IPS DF 4.7 (cell line): ENCODE measurements around the gene RHBG.

Experiments
- DNase-seq: peaks from one replicate; pipeline ENCODE4 v3.0.0-alpha.2; 2013; ENCODE audit warnings: low spot score; ENCODE audit errors: extremely low read depth

RHBG gene

DNA sequence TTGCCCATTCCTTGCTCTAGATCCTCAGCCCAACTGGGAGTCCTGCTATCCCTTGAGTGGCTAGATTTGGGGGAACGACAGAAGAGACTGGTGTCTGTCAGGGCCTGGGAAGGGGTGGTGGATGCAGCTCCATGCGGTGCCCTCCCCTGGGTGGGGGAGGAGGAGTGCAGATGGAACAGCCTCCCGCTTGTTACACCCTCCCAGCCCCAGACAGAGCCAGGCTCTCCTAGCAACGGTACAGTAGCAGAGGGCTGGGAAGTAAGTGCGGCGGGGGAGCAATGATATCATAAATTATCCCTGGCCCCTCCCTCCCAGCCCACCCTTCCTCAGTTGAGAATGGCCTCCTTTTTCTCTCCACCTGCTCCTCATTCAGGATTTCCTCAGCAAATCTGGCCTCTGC lies 37.2 kb downstream of the RHBG start:
- no peak for DNase-seq

DNA sequence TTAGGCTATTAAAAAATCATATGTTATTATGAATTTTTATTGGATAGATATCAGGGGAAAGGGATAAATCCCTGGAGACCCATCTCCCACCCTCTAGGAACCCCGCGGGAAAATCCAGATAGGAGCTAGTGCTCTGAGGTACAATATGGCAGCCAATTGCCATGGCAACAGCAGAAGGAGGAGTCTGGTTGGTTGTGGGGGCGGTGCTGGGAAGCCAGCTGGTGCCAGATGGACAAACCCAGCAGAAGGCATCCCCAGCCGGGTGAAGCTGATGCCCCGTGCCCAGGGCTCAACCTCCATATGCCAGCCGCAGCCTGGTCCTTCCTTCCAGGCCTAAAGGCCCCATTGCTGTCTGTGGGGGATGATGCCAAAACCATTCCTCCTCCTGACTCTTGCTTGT lies 38.3 kb downstream of the RHBG start:
- no peak for DNase-seq

DNA sequence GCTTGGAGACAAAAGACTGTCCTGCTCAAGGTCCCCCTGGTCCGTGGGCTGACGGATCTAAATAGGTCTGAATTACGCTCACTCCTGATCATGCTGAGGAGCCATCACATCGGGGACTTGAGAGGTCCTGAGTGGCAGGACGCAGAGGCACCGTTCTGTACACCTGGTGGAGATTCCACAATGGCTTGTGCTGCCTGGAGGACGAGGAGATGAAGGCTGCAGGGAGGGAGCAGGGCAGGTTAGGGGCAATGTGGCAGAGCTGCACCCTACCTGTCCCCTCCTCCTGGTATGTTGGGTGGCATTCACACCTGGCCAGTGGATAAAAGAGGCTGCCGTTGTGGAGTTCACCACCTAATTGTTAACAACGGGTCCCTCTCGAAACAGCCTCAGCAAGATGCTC lies 38.7 kb downstream of the RHBG start:
- no peak for DNase-seq

DNA sequence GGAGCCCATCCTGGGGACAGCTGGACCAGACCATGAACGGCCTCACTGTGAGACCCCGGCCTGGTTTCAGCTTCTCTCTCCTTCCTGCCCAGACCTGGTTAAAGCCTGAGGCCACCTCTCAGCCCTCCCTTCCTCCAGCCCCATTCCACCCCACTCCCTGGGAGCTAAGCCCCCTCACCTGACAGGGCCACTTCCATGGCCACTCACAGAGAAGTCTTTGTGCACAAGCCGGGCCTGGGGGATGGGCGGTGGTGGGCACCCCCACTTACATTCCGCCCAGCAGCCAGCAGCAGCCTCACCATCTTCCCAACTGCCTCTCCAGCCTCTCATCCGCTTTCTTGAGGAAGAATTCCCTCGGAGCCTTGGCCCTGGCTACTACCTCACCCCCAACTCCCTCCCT lies 40.4 kb downstream of the RHBG start:
- no peak for DNase-seq

DNA sequence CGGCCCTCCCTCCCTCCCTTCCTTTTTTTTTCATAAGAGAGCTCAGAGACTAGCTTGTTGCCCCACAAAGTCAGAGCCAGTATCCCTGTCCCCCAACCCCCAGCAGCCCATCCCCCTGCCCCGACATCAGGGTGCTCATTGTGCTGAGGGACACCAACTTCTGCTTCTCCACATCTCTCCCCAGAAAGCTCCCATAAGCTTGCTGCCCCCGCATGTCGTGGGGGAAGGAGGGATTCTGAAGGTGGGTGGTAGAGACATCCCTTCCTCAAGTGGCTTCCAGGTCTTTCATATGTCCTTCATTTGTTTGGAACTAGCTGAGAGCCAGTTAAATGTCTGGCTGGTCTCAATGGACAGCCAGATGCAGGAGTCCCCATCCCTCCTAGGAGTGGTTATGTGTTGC lies 41.2 kb downstream of the RHBG start:
- no peak for DNase-seq

DNA sequence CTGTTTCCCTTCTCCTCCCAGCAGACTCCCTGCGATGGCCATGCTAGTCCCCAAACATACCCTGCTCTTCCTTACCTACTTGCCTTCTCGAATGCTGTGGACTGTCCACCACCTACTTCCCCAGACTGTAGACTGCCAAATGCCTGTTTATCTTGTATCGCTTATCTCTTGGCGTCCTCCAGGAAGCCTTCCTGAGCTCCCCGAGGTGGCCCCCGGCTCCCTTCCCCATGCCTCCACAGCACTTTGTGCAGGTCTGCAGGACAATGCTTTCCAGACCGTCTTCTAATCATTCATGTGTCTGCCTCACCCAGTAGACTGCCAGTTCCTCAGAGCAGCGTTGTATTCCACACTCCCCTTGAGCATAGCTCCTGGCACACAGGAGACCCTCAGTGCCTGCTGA lies 41.7 kb downstream of the RHBG start:
- DNase-seq, result no peak

DNA sequence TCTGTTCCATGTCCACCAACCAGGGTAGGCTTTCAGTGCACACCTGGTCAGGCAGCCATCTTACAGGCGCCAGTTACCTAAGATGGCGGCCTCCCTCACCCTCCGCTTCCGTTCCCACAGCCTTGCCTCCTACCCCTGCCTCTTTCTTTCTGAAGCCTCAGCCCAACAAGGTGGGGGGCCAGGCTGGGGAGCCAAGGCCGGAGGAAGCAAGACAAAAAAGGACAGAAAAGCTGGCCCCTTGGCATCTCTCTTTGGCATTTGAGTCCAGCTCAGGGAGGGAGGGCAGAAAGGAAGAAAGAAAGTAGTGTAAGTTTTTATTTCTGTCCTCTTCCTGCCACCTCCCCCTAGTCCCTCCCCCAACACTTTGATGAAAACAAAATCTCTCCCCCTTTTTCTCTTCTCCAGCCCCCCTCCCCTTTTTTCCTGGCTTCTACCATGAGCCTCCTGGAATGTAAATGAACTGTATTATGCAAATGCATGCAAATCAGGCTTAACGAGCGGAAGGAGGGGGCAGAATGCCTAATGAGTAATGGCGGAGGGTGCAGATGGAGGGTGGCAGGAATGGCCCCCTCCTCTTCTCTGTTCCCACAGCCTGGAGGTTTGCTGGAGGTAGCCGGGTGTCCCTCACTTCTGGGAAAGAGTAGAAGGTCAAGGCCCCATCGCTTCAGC lies 43.8 kb downstream of the RHBG start:
- no peak for DNase-seq

DNA sequence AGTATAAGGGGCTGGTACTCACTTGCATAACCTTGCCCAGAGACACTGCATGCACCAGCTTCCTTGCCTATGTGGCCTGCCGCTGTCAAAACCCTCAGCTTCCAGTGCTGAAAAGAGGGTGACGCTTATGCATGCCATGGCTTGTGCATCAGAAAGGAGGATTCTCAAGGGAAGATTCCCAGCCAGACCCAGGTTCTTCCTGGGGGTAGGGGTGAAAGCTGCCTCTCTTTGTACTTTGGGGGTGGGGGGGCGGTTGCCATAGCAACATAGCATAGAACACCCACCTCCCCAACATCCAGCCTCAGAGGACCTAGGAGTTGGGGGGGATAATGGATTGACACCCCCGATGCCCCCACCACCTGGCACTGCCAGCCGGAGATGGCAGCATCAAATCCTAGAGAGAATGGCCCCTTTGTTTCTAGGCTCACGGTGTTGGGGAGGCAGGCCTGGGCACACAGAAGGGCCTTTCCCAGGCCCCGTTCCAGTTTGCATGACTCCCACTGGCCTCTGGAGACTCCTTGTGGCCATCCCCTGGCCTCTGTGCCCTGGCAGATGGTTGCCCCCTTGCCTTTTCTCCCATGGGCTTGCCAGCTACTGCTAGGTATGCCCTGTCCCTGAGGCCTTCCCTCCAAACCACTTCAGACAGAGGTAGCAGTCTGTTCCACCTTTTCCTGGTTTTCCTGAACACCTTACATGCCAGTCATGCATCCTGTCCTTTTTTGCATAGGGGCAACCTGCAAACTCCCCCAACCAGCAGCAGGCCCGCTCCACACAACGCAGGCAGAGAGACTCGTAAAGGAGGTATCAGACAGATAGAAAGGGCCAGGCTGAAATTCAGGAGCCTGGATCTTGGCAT lies 44.6 kb downstream of the RHBG start:
- DNase-seq, result no peak

DNA sequence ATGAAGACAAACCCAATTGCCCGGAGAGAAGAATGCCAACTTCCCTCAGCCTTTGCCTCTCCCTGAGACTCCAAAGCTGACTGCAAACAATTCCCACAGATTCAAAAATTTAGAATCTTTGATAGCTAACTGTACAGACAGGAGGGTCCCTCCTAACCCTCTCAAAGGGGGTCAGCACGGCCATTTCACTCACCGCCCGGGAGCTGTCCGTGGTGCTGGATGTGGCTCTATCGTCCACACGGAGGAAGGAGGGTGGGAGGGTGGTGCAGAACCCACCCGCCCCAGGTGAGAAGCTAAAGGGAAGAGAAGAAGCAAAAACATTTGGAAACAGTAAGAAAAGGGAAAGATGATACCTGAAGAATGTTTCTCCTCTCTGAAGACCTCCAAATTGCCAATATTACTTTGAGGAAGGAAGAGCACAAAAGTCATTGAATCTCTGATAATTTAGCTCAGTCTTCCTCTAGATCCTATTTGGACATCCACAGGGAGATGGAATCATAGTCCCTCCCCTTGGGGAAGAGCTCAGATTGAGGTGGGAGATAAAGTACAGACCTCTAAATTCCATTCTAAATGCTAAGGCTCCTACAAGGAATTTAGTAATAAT lies 45.6 kb downstream of the RHBG start:
- DNase-seq, result no peak

DNA sequence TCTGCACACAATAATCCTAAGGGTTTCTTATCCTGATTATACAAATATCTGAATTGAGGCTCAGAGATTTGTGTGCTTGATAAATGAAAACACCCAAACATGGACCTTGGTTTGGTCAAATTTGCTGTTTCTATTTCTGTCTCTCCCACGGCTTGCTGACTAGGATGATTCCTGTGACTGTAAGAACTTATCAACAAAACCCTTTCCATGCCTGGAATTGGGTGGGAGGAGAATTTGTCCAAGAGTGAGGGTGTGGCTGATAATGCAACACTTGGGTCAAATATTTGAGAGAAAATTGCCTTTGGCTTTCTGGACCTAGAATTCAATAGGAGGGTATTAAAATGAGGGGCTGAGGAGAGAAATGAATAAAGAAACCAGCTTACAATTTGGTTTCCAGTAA lies 48.0 kb downstream of the RHBG start:
- DNase-seq, result no peak

DNA sequence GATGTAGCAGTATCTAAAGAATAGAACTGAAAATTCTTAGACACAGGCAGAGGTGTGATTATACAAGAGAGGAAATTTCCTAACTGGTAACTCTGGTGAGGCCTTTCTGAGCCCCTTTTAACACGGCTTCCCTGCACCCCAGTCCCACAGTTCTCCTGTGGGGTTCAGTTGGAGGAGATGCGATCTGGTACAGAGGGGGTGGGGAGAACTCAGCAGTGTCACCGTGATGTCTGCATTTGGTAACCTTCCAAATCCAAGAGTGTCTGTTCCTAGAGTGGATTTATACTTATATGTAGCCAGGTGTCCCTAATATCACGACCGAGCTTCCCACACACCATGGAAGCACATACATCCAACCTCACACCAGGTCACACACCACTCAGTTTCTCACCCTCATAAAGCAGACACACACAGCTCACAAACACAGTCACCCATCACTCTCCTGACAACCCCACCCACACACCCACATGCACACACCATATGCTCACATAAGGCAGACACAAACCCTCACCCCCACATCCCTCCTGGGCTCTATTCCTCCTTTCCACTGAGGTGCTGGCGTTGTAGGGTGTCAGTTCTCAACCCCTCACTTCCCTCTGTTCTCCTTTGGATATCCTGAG lies 48.5 kb downstream of the RHBG start:
- no peak for DNase-seq

DNA sequence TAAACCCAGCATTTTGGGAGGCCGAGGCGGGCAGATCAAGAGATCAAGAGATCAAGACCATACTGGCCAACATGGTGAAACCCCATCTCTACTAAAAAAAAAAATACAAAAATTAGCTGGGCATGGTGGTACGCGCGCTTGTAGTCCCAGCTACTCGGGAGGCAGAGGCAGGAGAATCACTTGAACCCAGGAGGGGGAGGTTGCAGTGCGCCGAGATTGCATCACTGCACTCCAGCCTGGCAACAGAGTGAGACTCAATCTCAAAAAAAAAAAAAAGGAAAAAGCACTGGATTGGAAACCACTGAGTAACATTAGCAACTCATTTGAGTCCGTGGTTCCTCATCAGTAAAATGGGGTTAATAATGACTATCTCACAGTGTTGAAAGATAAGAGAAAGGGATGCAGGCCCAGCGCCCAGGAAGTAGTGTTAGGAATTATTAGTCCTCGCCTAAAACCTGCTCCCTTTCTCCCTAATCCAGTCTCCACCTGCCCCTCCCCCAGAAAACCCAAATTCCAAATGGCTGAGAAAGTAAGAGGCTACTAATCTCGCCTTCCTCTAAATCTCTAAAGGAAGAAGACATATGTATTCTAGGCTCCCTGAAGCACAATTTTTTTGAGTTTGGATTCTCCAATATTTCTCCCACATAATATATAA lies 49.5 kb downstream of the RHBG start:
- no peak for DNase-seq

DNA sequence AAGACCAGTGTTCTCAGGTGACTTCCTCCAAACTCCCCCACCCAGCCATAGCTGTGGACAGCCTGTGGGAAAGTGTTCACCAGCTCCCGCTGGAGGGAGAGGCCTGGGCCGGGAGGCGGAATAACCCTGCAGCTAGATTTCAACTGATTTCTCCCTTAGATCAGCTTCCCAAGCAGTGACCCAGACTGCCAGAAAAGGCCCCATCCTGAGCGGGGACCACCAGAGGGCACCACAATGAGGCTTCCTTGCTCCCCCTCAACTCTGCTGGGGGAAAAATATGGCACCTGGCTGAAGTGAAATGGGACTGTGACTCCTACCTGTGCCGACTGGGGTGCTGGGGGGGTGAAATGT lies 50.8 kb downstream of the RHBG start:
- DNase-seq, result no peak

DNA sequence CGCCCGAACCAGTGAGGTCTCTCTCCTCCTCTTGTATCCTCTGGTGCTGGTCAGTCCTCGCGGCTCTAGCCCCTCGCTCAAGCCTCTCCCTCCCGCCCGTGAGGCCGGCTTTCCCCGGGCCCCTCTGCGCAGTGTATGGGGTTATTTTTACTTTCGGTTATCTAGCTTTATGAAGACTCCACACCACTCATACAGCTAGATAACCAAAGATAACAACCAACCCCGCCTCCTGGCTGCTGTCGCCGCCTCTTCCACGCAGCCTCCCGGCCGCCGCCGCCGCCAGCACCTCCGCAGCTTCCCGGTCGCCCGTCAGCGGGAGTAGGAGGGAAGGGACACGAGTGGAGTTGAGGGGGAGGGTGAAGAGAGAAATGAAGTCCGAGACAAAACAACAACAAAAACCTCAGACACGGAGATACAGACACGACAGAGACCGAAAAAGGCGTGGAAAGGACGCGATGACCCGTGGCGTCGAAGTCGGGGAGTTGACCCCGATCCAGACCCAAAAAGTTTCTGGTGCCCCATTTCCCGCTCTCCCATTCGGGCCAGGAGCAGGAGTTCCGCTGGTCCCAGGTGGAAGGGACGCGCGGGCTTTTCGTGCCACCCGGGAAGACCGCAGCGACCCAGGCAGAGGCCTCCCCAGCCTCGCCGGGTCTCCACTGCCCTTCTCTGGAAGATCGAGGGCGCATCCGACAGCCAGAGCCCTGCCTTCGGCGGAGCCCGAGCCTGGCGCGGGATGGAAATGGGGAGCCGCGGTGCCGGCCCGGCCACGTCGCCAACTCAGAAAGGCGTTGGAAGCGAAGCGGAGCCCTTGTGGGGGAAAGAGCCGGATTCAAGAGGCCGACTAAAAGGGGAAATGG lies 51.4 kb downstream of the RHBG start:
- DNase-seq, result no peak

DNA sequence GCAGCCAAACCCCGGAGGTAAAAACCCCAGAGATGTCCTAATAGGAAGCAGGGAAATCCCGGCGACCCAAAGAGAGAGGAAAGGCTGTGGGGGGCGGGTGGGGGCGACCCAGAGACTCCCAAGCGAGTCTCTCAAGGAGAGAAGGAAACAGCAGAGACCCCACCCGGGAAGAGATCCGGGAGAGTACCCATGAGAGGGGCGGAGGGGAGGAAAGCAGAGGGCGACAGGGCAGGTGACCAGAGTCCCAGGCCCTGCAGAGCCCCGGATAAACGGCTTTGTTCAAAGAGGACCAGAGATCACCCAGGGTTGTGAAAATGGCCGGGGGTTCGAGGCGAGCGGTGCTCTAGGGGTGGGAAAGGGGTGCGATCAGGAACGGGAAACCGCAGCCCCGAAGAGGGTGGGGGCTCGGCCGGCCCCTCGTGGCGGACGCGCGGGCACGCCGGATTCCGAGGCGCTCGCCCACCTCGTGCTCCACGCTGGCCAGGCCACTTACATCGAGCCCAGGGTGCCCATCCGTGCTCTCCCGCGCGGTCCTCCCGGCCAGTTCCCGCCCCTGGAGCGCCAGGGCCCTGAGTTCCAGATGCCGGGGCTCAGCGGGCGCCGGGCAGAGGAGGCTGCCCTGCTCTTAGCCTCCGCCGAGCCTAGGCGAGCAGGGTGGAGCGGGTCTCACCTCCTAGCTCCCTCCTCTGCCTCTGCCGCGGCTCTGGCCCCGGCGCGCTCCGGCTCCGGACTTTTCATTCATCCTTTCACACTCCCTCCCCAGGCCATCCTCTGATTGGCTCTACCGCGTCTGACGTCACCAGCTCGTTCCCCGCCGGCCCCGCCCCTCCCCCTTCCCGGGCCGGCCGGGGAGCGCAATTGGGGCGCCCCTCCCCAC lies 52.3 kb downstream of the RHBG start:
- DNase-seq, result no peak

DNA sequence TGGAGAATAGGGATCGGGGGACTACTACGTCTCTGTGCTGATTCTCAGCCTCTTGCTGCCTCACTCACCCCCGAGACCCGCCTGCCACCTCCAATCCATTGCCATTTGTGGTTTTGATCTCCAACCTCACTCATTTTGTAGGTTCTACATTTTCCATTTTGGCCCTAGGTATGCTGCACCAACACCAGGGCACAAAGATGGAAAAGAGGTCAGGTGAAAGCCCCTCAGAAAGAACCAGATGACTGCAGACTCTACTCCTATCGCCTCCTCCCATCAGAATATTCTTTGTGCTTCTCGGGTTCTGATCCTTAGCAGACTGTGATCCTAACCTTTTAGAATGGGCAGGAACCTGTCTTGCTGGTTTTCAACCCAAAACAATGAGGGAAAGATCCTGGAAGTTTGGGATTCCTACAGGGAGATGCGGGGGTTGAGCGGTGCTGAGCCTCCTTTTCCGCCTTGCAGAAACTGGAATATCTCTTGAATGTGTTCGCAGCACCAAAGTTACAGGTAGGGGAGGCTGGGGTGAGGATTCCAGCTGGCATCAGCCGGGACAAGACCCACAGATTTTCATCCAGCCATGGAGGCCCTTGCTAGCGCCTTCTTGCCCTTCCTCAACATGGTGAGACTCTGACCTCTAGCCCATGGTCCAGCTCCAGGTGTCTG lies 53.1 kb downstream of the RHBG start:
- DNase-seq, result no peak

DNA sequence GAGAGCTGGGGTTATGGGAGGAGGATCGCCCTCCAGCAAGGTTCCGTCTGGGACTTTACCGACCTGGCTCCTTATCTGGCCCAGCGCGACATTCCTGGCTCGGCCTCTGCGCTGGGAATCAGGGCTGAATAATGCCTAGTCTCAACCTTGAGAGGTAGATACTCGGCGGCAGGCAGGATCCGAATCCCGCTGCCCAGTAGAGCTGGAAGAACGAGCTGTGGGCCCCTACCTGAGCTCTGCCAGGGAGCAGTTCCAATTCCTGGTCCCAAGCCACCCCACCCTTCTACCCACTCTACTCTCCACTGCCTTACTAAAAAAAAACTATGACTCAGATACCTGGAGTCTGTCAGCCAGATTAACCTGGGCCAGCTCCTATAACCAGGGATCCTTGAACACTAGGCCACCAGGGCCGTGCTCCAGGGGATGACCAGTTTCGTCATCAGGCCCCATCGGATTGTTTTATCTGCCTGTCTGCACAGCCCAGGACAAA lies 53.6 kb downstream of the RHBG start:
- DNase-seq, result no peak

DNA sequence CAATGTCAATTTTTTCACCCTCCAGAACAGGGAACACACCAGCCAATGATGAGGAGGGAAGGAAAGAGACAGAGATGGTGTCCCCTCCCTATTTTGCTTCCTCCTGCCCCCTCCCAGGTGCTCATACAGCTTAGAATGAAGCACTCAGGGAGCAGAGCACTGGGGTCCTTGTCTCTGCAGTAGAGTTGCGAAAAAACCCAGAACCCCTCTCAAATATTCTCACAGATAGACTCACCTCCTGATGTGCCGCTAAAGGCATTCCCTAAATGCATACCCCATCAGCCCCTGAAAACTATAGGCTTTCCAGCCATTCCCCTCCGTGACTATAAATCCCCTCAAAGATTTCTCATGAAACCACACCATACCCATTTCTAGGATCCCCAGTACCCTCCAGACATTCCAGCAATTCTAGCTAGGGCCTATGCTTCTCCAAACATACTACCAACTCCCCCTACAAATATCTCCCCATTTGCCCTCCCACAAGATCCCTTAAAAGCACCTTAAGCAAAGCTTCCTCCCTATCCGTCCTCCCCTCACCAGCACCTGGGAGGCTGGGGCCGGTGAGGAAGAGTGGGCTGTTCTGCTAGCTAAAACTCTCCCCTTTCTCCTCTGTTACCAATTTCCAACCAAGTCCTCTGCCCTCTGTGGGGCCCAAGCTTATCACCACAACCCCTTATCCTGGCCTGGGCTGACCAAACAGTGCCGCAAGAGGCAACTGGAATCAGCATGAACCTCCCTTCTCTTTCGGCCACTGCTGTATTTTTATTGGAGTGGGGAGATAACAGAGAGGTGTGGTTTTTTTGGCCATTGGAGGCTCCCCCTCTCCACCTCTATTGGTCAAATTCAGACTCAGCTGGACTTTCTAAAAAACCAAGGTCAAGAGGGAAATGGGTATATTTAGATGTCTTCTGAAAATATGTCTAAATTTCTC lies 54.7 kb downstream of the RHBG start:
- no peak for DNase-seq
